ENCODE results near the gene IL36A.

Gene IL36A, protein sequence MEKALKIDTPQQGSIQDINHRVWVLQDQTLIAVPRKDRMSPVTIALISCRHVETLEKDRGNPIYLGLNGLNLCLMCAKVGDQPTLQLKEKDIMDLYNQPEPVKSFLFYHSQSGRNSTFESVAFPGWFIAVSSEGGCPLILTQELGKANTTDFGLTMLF

DNA sequence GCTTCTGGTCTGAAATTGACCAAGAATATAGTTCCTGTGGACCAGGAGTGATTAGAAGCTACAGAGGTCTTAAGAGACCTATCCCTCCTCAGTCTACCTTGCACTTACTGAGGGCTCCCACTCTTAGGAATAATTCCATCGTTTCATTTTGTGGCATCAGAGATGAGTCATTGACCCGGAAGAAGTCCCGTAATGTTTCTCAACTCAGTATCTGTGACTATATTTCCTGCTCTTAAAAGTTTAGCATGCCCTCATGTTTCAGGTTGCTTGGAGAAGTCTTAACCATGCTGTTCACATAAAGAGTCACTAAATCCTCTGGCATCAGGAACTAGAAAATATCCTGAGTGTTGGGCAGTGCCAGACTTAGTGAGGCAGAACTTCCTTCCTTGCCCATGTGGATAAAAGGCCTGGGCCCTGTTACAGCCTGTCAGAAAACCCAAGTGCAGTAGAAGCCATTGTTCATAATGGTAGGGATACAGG lies at the start of gene IL36A:
Gene IL36A (plus strand): TSS at position 430 of the 480 bp plus-strand sequence. CDS start 413 bp downstream, outside the sequence.
- in situ Hi-C loops (cut with MboI; ENCODE audit: low pct_unique_long_range_greater_than_20kb, low sequenced_read_pairs, unreplicated experiment) = no loop called here
- DNase-seq (ENCODE audit: low spot score) = no peak
- TF ChIP-seq, protein P1, sequence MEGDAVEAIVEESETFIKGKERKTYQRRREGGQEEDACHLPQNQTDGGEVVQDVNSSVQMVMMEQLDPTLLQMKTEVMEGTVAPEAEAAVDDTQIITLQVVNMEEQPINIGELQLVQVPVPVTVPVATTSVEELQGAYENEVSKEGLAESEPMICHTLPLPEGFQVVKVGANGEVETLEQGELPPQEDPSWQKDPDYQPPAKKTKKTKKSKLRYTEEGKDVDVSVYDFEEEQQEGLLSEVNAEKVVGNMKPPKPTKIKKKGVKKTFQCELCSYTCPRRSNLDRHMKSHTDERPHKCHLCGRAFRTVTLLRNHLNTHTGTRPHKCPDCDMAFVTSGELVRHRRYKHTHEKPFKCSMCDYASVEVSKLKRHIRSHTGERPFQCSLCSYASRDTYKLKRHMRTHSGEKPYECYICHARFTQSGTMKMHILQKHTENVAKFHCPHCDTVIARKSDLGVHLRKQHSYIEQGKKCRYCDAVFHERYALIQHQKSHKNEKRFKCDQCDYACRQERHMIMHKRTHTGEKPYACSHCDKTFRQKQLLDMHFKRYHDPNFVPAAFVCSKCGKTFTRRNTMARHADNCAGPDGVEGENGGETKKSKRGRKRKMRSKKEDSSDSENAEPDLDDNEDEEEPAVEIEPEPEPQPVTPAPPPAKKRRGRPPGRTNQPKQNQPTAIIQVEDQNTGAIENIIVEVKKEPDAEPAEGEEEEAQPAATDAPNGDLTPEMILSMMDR (IDR thresholded peaks at IDR 0.05; ENCODE audit: extremely low read depth, insufficient read depth, missing control alignments) = no peak

DNA sequence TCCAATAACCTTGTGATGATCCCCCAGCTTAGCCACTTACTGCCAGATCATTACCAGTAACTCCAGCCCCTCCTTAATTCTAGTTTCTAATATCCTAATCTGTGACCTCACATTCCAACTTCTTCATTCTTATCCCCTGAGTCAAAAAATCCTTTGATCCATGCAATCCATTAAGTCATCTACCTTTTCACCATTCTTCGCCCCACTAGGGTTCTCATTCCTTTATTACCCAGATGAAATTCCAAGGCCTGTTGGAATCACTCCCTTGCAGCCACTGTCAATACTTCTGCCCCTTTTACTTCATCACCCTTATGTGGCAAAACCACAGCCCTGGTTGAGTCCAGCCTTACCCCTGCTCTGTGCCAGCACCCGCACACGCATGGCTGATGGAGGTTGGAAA lies 47.7 kb upstream of the IL36A start:
- in situ Hi-C loops (cut with MboI; ENCODE audit: low pct_unique_long_range_greater_than_20kb, low sequenced_read_pairs, unreplicated experiment) = no loop called here
- DNase-seq (ENCODE audit: low spot score) = no peak
- TF ChIP-seq, protein P1 (IDR thresholded peaks at IDR 0.05; ENCODE audit: extremely low read depth, insufficient read depth, missing control alignments) = no peak

DNA sequence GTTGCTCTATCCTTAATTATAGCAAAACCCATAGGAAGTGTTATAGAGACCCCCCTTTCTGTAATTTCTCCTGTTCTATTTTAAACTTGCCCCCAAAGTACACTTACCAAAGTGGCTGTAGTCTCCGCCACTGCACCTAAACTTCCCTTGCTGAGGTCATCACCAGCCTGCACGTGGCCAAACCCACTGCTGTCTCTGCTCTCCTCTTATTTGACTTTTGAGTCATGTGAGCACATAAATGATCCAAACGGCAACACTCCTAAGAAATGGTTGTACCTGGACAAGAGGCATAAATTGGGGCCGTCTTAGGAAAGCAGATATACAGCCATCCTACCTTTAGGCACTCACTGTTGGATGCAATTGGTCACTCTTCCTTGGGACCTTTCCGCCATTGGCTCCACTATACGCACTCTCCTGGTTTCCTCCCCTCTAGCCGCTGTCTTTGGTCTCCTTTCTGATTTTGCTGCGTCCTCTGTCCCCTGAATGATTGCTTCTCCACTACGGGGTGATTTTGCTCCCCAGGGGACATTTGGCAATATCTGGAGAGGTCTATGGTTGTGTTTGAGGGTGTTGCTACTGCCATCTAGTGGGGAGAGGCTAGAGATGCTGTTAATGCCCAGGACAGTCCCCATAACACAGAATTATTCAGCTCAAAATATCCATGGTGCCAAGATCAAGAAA lies 46.7 kb upstream of the IL36A start:
- DNase-seq (ENCODE audit: low spot score) = peak; percentile 66
- in situ Hi-C loops (cut with MboI; ENCODE audit: low pct_unique_long_range_greater_than_20kb, low sequenced_read_pairs, unreplicated experiment) = no loop called here
- TF ChIP-seq, protein P1 (IDR thresholded peaks at IDR 0.05; ENCODE audit: extremely low read depth, insufficient read depth, missing control alignments) = peak; percentile 83

DNA sequence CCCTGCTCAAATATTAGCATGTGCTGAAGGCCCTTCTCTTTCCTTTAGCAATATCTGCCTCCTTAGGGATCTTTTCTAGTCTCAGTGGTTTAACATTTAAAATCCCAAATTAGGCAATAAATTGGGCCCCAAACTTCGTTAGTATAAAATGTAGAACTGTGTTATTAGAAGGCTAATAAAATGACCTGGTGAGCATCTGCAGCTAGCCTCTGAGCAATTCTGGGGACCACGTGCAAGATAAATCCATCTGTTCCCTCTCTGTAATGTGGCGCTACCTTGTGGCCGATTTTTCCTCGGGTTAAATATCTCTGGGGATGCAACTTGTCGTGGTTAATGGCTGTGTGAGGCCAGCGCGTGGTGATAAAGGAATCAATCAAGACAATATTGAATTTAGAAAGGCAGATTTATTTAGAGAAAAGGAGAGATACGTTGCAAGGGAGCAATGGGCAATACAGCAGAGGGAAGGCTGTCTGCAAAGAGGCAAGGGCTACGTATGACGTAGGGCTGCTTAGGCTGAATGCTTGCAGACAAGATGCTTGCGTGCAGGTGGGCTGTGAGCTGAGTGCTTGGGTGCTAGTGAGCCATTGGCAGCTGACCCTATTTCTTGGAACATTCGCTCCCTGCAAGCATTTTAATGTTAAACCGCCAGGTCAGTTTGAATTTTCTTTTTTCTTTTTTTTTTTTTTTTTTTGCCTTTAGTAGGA lies 46.0 kb upstream of the IL36A start:
- TF ChIP-seq, protein P1 (IDR thresholded peaks at IDR 0.05; ENCODE audit: extremely low read depth, insufficient read depth, missing control alignments) = no peak
- no peak for DNase-seq (ENCODE audit: low spot score)
- in situ Hi-C loops (cut with MboI; ENCODE audit: low pct_unique_long_range_greater_than_20kb, low sequenced_read_pairs, unreplicated experiment) = no loop called here

DNA sequence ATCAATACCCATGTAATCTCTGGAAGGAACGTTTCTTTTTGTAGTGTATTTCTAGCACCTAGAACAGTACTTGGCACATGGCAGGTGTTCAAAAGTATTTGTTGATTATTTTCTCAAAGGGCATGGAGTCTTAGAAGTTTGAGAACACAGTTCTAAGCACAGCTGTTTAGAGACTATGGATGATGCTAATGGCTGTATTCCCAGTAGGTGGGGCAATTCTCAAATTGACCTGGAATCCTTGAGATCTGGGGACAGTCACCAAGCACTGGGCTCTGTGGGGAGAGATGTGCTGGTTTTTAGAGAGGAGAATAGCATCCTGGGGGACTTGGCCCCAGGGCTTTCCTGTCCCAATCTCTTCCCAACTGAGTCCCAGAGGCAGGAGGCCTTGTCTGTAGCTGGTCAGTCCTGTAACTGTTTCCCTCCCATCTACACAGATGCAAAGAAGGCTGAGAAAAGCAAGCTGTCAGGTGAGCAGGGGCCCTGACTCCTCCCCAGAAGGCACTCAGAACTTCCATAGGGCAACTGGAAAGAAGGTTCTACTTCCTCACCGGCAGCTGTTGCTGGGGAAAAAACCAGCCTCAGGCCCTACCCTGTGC lies 44.9 kb upstream of the IL36A start:
- in situ Hi-C loops (cut with MboI; ENCODE audit: low pct_unique_long_range_greater_than_20kb, low sequenced_read_pairs, unreplicated experiment) = no loop called here
- no peak for DNase-seq (ENCODE audit: low spot score)
- TF ChIP-seq, protein P1 (IDR thresholded peaks at IDR 0.05; ENCODE audit: extremely low read depth, insufficient read depth, missing control alignments) = no peak

Data from GM13977 (cell line).